ENCODE results near the gene CDH16.

Gene CDH16

GRCh38 chr16:66886321-66886720 is 32.4 kb downstream of the CDH16 start:
- DNase-seq (ENCODE audit: low spot score), result no peak
- Histone ChIP-seq H4K8ac (ENCODE audit: low read depth, low read length) (no peak overlapping the region), H3K36me3 (replicated peaks in 1 of 2; ENCODE audit: control insufficient read depth in 2 of 2, insufficient read depth in 2 of 2, low read length in 2 of 2) (peaks cover 21 to 34% of the 10 kb centered on the region in 2 donors), H2BK15ac (ENCODE audit: low read length) (no peak overlapping the region), H4K91ac (ENCODE audit: low read depth, low read length, poor library complexity) (no peak overlapping the region), H3K27ac (replicated peaks; ENCODE audit: low read length) (no peak overlapping the region), H2BK5ac (ENCODE audit: low read length) (no peak overlapping the region), H3K18ac (ENCODE audit: low read length) (no peak overlapping the region), H2BK12ac (ENCODE audit: low read length) (no peak overlapping the region), H3K23ac (ENCODE audit: low read depth, low read length, poor library complexity) (no peak overlapping the region), H3K14ac (ENCODE audit: low read length) (no peak overlapping the region), H3K4me3 (ENCODE audit: low read length in 2 of 2) (no peak overlapping the region), H3K4me2 (ENCODE audit: insufficient read depth, low read length, poor library complexity, severe bottlenecking) (no peak overlapping the region), H3K79me1 (ENCODE audit: low read depth, low read length) (peaks cover 2% of the 10 kb centered on the region), H2BK120ac (ENCODE audit: low read depth, low read length) (no peak overlapping the region), H3K9me3 (replicated peaks in 1 of 2; ENCODE audit: control insufficient read depth in 2 of 2, insufficient read depth in 1 of 2, low read depth in 1 of 2, low read length in 2 of 2) (peaks cover 0 to 3% of the 10 kb centered on the region in 2 donors), H2AFZ (ENCODE audit: low read length) (no peak overlapping the region), H2AK5ac (ENCODE audit: low read depth, low read length) (no peak overlapping the region), H3K27me3 (ENCODE audit: control insufficient read depth in 3 of 3, insufficient read depth in 3 of 3, low read depth in 1 of 3, low read length in 3 of 3) (no peaks in the 10 kb centered on the region), H3K4me1 (ENCODE audit: control insufficient read depth in 2 of 2, insufficient read depth in 1 of 2, low read depth in 1 of 2, low read length in 2 of 2) (peaks cover 0 to 1% of the 10 kb centered on the region in 2 donors), H3K4ac (ENCODE audit: low read length) (no peak overlapping the region), H3K9ac (ENCODE audit: low read depth, low read length, poor library complexity) (no peak overlapping the region)
- WGBS, 2 donors (ENCODE audit: extremely low coverage in 2 of 2, insufficient read length in 2 of 2, insufficient replicate concordance in 1 of 2), result no CpG with 5 or more reads among the region's 2 CpGs

GRCh38 chr16:66885491-66885890 is 33.2 kb downstream of the CDH16 start:
- no peak overlapping the region for H2BK120ac ChIP-seq (ENCODE audit: low read depth, low read length)
- no peak overlapping the region for H3K27ac ChIP-seq (replicated peaks; ENCODE audit: low read length)
- H3K4me1 ChIP-seq (ENCODE audit: control insufficient read depth in 2 of 2, insufficient read depth in 1 of 2, low read depth in 1 of 2, low read length in 2 of 2), result peaks cover 1% of the 10 kb centered on the region in 2 donors
- no CpG with 5 or more reads among the region's 12 CpGs for WGBS, 2 donors (ENCODE audit: extremely low coverage in 2 of 2, insufficient read length in 2 of 2, insufficient replicate concordance in 1 of 2)
- no peak overlapping the region for H2BK5ac ChIP-seq (ENCODE audit: low read length)
- H4K91ac ChIP-seq (ENCODE audit: low read depth, low read length, poor library complexity), result no peak overlapping the region
- H2AFZ ChIP-seq (ENCODE audit: low read length), result no peak overlapping the region
- no peak overlapping the region for H3K14ac ChIP-seq (ENCODE audit: low read length)
- no peak overlapping the region for H3K4ac ChIP-seq (ENCODE audit: low read length)
- no peaks in the 10 kb centered on the region for H3K27me3 ChIP-seq (ENCODE audit: control insufficient read depth in 3 of 3, insufficient read depth in 3 of 3, low read depth in 1 of 3, low read length in 3 of 3)
- H2BK12ac ChIP-seq (ENCODE audit: low read length), result no peak overlapping the region
- H3K23ac ChIP-seq (ENCODE audit: low read depth, low read length, poor library complexity), result peak overlapping the region; percentile 40
- H3K36me3 ChIP-seq (replicated peaks in 1 of 2; ENCODE audit: control insufficient read depth in 2 of 2, insufficient read depth in 2 of 2, low read length in 2 of 2), result peaks cover 21 to 31% of the 10 kb centered on the region in 2 donors
- no peak overlapping the region for H2BK15ac ChIP-seq (ENCODE audit: low read length)
- no peak overlapping the region for H3K4me2 ChIP-seq (ENCODE audit: insufficient read depth, low read length, poor library complexity, severe bottlenecking)
- no peak overlapping the region for H2AK5ac ChIP-seq (ENCODE audit: low read depth, low read length)
- H3K18ac ChIP-seq (ENCODE audit: low read length), result no peak overlapping the region
- H3K9me3 ChIP-seq (replicated peaks in 1 of 2; ENCODE audit: control insufficient read depth in 2 of 2, insufficient read depth in 1 of 2, low read depth in 1 of 2, low read length in 2 of 2), result peaks cover 0 to 3% of the 10 kb centered on the region in 2 donors
- peaks cover 3% of the 10 kb centered on the region for H3K79me1 ChIP-seq (ENCODE audit: low read depth, low read length)
- H3K9ac ChIP-seq (ENCODE audit: low read depth, low read length, poor library complexity), result peak overlapping the region; percentile 45
- no peak for DNase-seq (ENCODE audit: low spot score)
- H3K4me3 ChIP-seq (ENCODE audit: low read length in 2 of 2), result no peak overlapping the region
- H4K8ac ChIP-seq (ENCODE audit: low read depth, low read length), result no peak overlapping the region

- Histone ChIP-seq H3K18ac (ENCODE audit: low read length) (no peak overlapping the region), H2BK5ac (ENCODE audit: low read length) (no peak overlapping the region), H3K4me3 (ENCODE audit: low read length in 2 of 2) (no peak overlapping the region), H3K27me3 (ENCODE audit: control insufficient read depth in 3 of 3, insufficient read depth in 3 of 3, low read depth in 1 of 3, low read length in 3 of 3) (no peaks in the 10 kb centered on the region), H4K8ac (ENCODE audit: low read depth, low read length) (no peak overlapping the region), H3K27ac (replicated peaks; ENCODE audit: low read length) (no peak overlapping the region), H2BK120ac (ENCODE audit: low read depth, low read length) (no peak overlapping the region), H3K36me3 (replicated peaks in 1 of 2; ENCODE audit: control insufficient read depth in 2 of 2, insufficient read depth in 2 of 2, low read length in 2 of 2) (peaks cover 21 to 31% of the 10 kb centered on the region in 2 donors), H4K91ac (ENCODE audit: low read depth, low read length, poor library complexity) (no peak overlapping the region), H3K79me1 (ENCODE audit: low read depth, low read length) (peaks cover 5% of the 10 kb centered on the region), H2AK5ac (ENCODE audit: low read depth, low read length) (no peak overlapping the region), H3K9me3 (replicated peaks in 1 of 2; ENCODE audit: control insufficient read depth in 2 of 2, insufficient read depth in 1 of 2, low read depth in 1 of 2, low read length in 2 of 2) (peaks cover 0 to 3% of the 10 kb centered on the region in 2 donors), H3K14ac (ENCODE audit: low read length) (no peak overlapping the region), H2BK15ac (ENCODE audit: low read length) (no peak overlapping the region), H3K9ac (ENCODE audit: low read depth, low read length, poor library complexity) (no peak overlapping the region), H3K23ac (ENCODE audit: low read depth, low read length, poor library complexity) (no peak overlapping the region), H3K4ac (ENCODE audit: low read length) (no peak overlapping the region), H3K4me1 (ENCODE audit: control insufficient read depth in 2 of 2, insufficient read depth in 1 of 2, low read depth in 1 of 2, low read length in 2 of 2) (peaks cover 5 to 7% of the 10 kb centered on the region in 2 donors), H3K4me2 (ENCODE audit: insufficient read depth, low read length, poor library complexity, severe bottlenecking) (no peak overlapping the region), H2BK12ac (ENCODE audit: low read length) (no peak overlapping the region), H2AFZ (ENCODE audit: low read length) (no peak overlapping the region)
- no peak for DNase-seq (ENCODE audit: low spot score)
- WGBS, 2 donors (ENCODE audit: extremely low coverage in 2 of 2, insufficient read length in 2 of 2, insufficient replicate concordance in 1 of 2), result no CpG with 5 or more reads among the region's 3 CpGs
Observed at GRCh38 chr16:66882702-66883101, 36.0 kb downstream of the CDH16 start.

GRCh38 chr16:66881964-66882508 is 36.6 kb downstream of the CDH16 start:
- H2BK15ac ChIP-seq (ENCODE audit: low read length), result no peak overlapping the region
- H3K36me3 ChIP-seq (replicated peaks in 1 of 2; ENCODE audit: control insufficient read depth in 2 of 2, insufficient read depth in 2 of 2, low read length in 2 of 2), result peaks cover 21 to 31% of the 10 kb centered on the region in 2 donors
- H3K23ac ChIP-seq (ENCODE audit: low read depth, low read length, poor library complexity), result no peak overlapping the region
- no CpG with 5 or more reads among the region's 8 CpGs for WGBS, 2 donors (ENCODE audit: extremely low coverage in 2 of 2, insufficient read length in 2 of 2, insufficient replicate concordance in 1 of 2)
- H2BK12ac ChIP-seq (ENCODE audit: low read length), result no peak overlapping the region
- H3K18ac ChIP-seq (ENCODE audit: low read length), result no peak overlapping the region
- no peak overlapping the region for H3K4me2 ChIP-seq (ENCODE audit: insufficient read depth, low read length, poor library complexity, severe bottlenecking)
- H3K4me1 ChIP-seq (ENCODE audit: control insufficient read depth in 2 of 2, insufficient read depth in 1 of 2, low read depth in 1 of 2, low read length in 2 of 2), result peaks cover 5 to 7% of the 10 kb centered on the region in 2 donors
- no peak overlapping the region for H3K14ac ChIP-seq (ENCODE audit: low read length)
- no peak overlapping the region for H3K4ac ChIP-seq (ENCODE audit: low read length)
- H3K79me1 ChIP-seq (ENCODE audit: low read depth, low read length), result peaks cover 5% of the 10 kb centered on the region
- peaks cover 0 to 3% of the 10 kb centered on the region in 2 donors for H3K9me3 ChIP-seq (replicated peaks in 1 of 2; ENCODE audit: control insufficient read depth in 2 of 2, insufficient read depth in 1 of 2, low read depth in 1 of 2, low read length in 2 of 2)
- no peaks in the 10 kb centered on the region for H3K27me3 ChIP-seq (ENCODE audit: control insufficient read depth in 3 of 3, insufficient read depth in 3 of 3, low read depth in 1 of 3, low read length in 3 of 3)
- no peak overlapping the region for H3K27ac ChIP-seq (replicated peaks; ENCODE audit: low read length)
- H4K91ac ChIP-seq (ENCODE audit: low read depth, low read length, poor library complexity), result no peak overlapping the region
- H3K4me3 ChIP-seq (ENCODE audit: low read length in 2 of 2), result no peak overlapping the region
- no peak for DNase-seq (ENCODE audit: low spot score)
- peak overlapping the region; percentile 54 for H4K8ac ChIP-seq (ENCODE audit: low read depth, low read length)
- no peak overlapping the region for H2BK5ac ChIP-seq (ENCODE audit: low read length)
- H2AK5ac ChIP-seq (ENCODE audit: low read depth, low read length), result no peak overlapping the region
- peak overlapping the region; percentile 66 for H3K9ac ChIP-seq (ENCODE audit: low read depth, low read length, poor library complexity)
- H2AFZ ChIP-seq (ENCODE audit: low read length), result no peak overlapping the region
- no peak overlapping the region for H2BK120ac ChIP-seq (ENCODE audit: low read depth, low read length)

Data from neuronal stem cell (in vitro differentiated cells).